SK-N-SH (cell line): ENCODE data around the gene MIS18A.

Source experiments
- CTCF ChIP-seq: fragments of 200-600 bp; sonication (generic); IDR thresholded peaks from 2 replicates; pipeline ENCODE4 v1.6.1; 2017; ENCODE audit warnings: antibody characterized with exemption, mild to moderate bottlenecking, moderate library complexity
- ELF1 ChIP-seq: IDR thresholded peaks from 2 replicates; pipeline ENCODE4 v1.4.0; 2012
- EP300 ChIP-seq, 2 experiments: IDR thresholded peaks; 2 replicates each; pipeline versions ENCODE4 v1.4.0 to v1.6.1; 2012; ENCODE audit warnings: borderline replicate concordance in 1 of 2, low read depth in 1 of 2, low read length in 1 of 2
- EZH2phosphoT487 ChIP-seq: fragments of 200-600 bp; sonication (generic); IDR thresholded peaks from 2 replicates; pipeline ENCODE4 v1.6.1; 2017; ENCODE audit warnings: low read depth, mixed run types, mild to moderate bottlenecking, antibody characterized with exemption, moderate library complexity, borderline replicate concordance
- JUND ChIP-seq: IDR thresholded peaks from 2 replicates; pipeline ENCODE4 v1.4.0; 2012
- MAX ChIP-seq: IDR thresholded peaks from 2 replicates; pipeline ENCODE4 v1.4.0; 2012; ENCODE audit warnings: low read depth
- RAD21 ChIP-seq: IDR thresholded peaks from 2 replicates; pipeline ENCODE4 v1.6.1; 2012; ENCODE audit warnings: mild to moderate bottlenecking, low read length
- RCOR1 ChIP-seq: fragments of 150-350 bp; IDR thresholded peaks from 2 replicates; pipeline ENCODE4 v1.6.1; 2017; ENCODE audit warnings: antibody characterized with exemption, low read length
- TEAD4 ChIP-seq: IDR thresholded peaks from 2 replicates; pipeline ENCODE4 v1.4.0; 2012; ENCODE audit warnings: mild to moderate bottlenecking, borderline replicate concordance; ENCODE audit not compliant: insufficient read depth
- ZBTB33 ChIP-seq: IDR thresholded peaks from 2 replicates; pipeline ENCODE4 v1.4.0; 2012; ENCODE audit warnings: low read depth, borderline replicate concordance

- TF ChIP-seq CTCF (no peak), ZBTB33 (no peak), MAX (no peak), ELF1 (no peak), EP300 (IDR thresholded peaks at IDR 0.05; ENCODE audit: borderline replicate concordance in 1 of 2, low read depth in 1 of 2, low read length in 1 of 2) (no peak), TEAD4 (no peak), RAD21 (no peak), EZH2phosphoT487 (no peak), RCOR1 (no peak), JUND (no peak)
These were observed 29.8 kb upstream of the MIS18A start for GRCh38 chr21:32308696-32309095.
